GM23338 (cell line): ENCODE results near the gene RAMP3. TPM values are rescaled to one million over a fixed set of nuclear protein-coding genes. Genes with fewer than 3 reads are reported as not detected.

ENCODE experiments used
- ATAC-seq: fragments of 200-7000 bp; cut with Tn5 transposase; 3 replicates; pipeline ENCODE4 v1.9.1; 2020
- DNase-seq: peaks from one replicate; pipeline ENCODE4 v3.0.0-alpha.2; 2015; ENCODE audit warnings: low spot score
- H2AFZ ChIP-seq: fragments of 200-600 bp; sonication (generic); 2 replicates; pipeline ENCODE4 v1.8.0; 2016; ENCODE audit warnings: antibody characterized with exemption, mild to moderate bottlenecking, moderate library complexity
- H3F3A ChIP-seq: fragments of 200-600 bp; sonication (generic); replicated peaks from 2 replicates; pipeline ENCODE4 v1.8.0; 2017; ENCODE audit warnings: antibody characterized with exemption, mixed run types, low read depth
- H3K27ac ChIP-seq: fragments of 200-600 bp; sonication (generic); 2 replicates; pipeline ENCODE4 v1.6.1; 2016; ENCODE audit warnings: low read depth
- H3K27me3 ChIP-seq: fragments of 200-600 bp; sonication (generic); 2 replicates; pipeline ENCODE4 v1.8.0; 2016; ENCODE audit warnings: mild to moderate bottlenecking, mixed run types, moderate library complexity; ENCODE audit not compliant: insufficient read depth
- H3K36me3 ChIP-seq: fragments of 200-600 bp; sonication (generic); 2 replicates; pipeline ENCODE4 v1.8.0; 2016; ENCODE audit warnings: mild to moderate bottlenecking; ENCODE audit not compliant: insufficient read depth
- H3K4me1 ChIP-seq: fragments of 200-600 bp; sonication (generic); 2 replicates; pipeline ENCODE4 v1.8.0; 2016; ENCODE audit warnings: mild to moderate bottlenecking, moderate library complexity; ENCODE audit not compliant: insufficient read depth
- H3K4me2 ChIP-seq: fragments of 200-600 bp; sonication (generic); 2 replicates; pipeline ENCODE4 v1.7.1; 2017; ENCODE audit warnings: mixed run types
- H3K4me3 ChIP-seq: fragments of 200-600 bp; sonication (generic); 2 replicates; pipeline ENCODE4 v1.6.1; 2016; ENCODE audit warnings: mixed run types
- H3K79me2 ChIP-seq: fragments of 200-600 bp; sonication (generic); replicated peaks from 2 replicates; pipeline ENCODE4 v1.8.0; 2017; ENCODE audit warnings: mild to moderate bottlenecking; ENCODE audit not compliant: insufficient read depth
- H3K9me2 ChIP-seq: fragments of 200-600 bp; sonication (generic); 2 replicates; pipeline ENCODE4 v1.8.0; 2017; ENCODE audit not compliant: insufficient read depth
- H4K20me1 ChIP-seq: fragments of 200-600 bp; sonication (generic); replicated peaks from 2 replicates; pipeline ENCODE4 v1.8.0; 2017; ENCODE audit warnings: mild to moderate bottlenecking; ENCODE audit not compliant: insufficient read depth
- H3K27ac Mint-ChIP-seq: 2 replicates; pipeline ENCODE4 v1.8.0; 2020; ENCODE audit warnings: inconsistent platforms, mild to moderate bottlenecking, moderate library complexity, mixed read lengths
- H3K27me3 Mint-ChIP-seq: 3 replicates; pipeline ENCODE4 v1.8.0; 2022; ENCODE audit warnings: low read depth, mild to moderate bottlenecking, moderate library complexity, mixed read lengths, inconsistent platforms; ENCODE audit not compliant: insufficient read depth, poor library complexity
- H3K36me3 Mint-ChIP-seq: 3 replicates; pipeline ENCODE4 v1.8.0; 2021; ENCODE audit warnings: low read depth, mild to moderate bottlenecking, inconsistent platforms, moderate library complexity, mixed read lengths
- H3K4me1 Mint-ChIP-seq: 3 replicates; pipeline ENCODE4 v1.8.0; 2020; ENCODE audit warnings: mild to moderate bottlenecking, inconsistent platforms, mixed read lengths
- H3K4me3 Mint-ChIP-seq: 3 replicates; pipeline ENCODE4 v1.8.0; 2021; ENCODE audit warnings: moderate library complexity, mild to moderate bottlenecking, inconsistent platforms, mixed read lengths
- H3K9me3 Mint-ChIP-seq: 3 replicates; pipeline ENCODE4 v1.8.0; 2020; ENCODE audit warnings: moderate library complexity, mild to moderate bottlenecking, inconsistent platforms, mixed read lengths
- CREB1 ChIP-seq: fragments of 250-450 bp; sonication (Bioruptor Pico); IDR thresholded peaks from 2 replicates; pipeline ENCODE4 v1.5.0; 2020; ENCODE audit warnings: low read depth, mild to moderate bottlenecking, moderate library complexity
- CTCF ChIP-seq, 2 experiments: fragments of 200-600 bp in 1 of 2; sonication (generic) in 1 of 2; conservative IDR thresholded peaks; 2 replicates each; pipeline versions ENCODE4 v1.5.1 to v1.6.1; 2016 to 2017; ENCODE audit warnings: antibody characterized with exemption in 2 of 2, low read depth in 2 of 2, mild to moderate bottlenecking in 2 of 2, moderate library complexity in 1 of 2
- EZH2 ChIP-seq: fragments of 200-600 bp; sonication (generic); IDR thresholded peaks from one replicate; pipeline ENCODE4 v1.8.0; 2017; ENCODE audit warnings: antibody characterized with exemption, mild to moderate bottlenecking, low read depth; ENCODE audit not compliant: unreplicated experiment
- EZH2phosphoT487 ChIP-seq: fragments of 200-600 bp; sonication (generic); IDR thresholded peaks from one replicate; pipeline ENCODE4 v1.8.1; 2018; ENCODE audit warnings: antibody characterized with exemption; ENCODE audit not compliant: unreplicated experiment
- JUNB ChIP-seq: IDR thresholded peaks from one replicate; pipeline ENCODE4 v1.6.1; 2016; ENCODE audit warnings: antibody characterized with exemption; ENCODE audit not compliant: unreplicated experiment
- POLR2AphosphoS5 ChIP-seq: IDR thresholded peaks from 2 replicates; pipeline ENCODE4 v1.6.1; 2016; ENCODE audit warnings: antibody characterized with exemption, low read depth
- STAT1 ChIP-seq: IDR thresholded peaks from one replicate; pipeline ENCODE4 v1.6.1; 2016; ENCODE audit warnings: antibody characterized with exemption; ENCODE audit not compliant: unreplicated experiment
- ZNF114 ChIP-seq: fragments of 250-450 bp; sonication (Bioruptor Pico); IDR thresholded peaks from 2 replicates; pipeline ENCODE4 v1.5.0; 2020; ENCODE audit warnings: mild to moderate bottlenecking, moderate library complexity
- ZNF331 ChIP-seq: fragments of 250-450 bp; sonication (Bioruptor Pico); IDR thresholded peaks from 2 replicates; pipeline ENCODE4 v1.5.0; 2020; ENCODE audit warnings: low read depth, mild to moderate bottlenecking, moderate library complexity
- ZNF462 ChIP-seq: fragments of 250-450 bp; sonication (Bioruptor Pico); IDR thresholded peaks from 2 replicates; pipeline ENCODE4 v1.5.0; 2020; ENCODE audit warnings: mild to moderate bottlenecking, moderate library complexity
- polyA plus RNA-seq: library from polyadenylated mRNA; unstranded; fragments of >200 nt; fragmentation: Nextera tagmentation; extraction: Ambion mirVana; gene quantifications from 2 replicates; pipeline ENCODE4 v1.2.1, GENCODE V29; 2016
- total RNA-seq: library from RNA; depleted of rRNA; stranded (reverse); fragments of >200 nt; shearing (Covaris generic); gene quantifications from 2 replicates; pipeline ENCODE4 v1.2.3, GENCODE V29; 2014
- TF ChIP-seq, protein P1 (sequence below): IDR thresholded peaks from 2 replicates; pipeline ENCODE4 v1.6.1; 2016; ENCODE audit warnings: antibody characterized with exemption

Gene RAMP3
- total and polyA plus RNA-seq, 2 experiments from 2014 or later: 1.1 to 4.6 TPM

GRCh38 chr7:45212606-45213005 is 55.0 kb downstream of the RAMP3 start:
- Histone ChIP-seq H2AFZ (no peak overlapping the region), H3K27me3 (no peaks in the 10 kb centered on the region), H3K4me1 (no peaks in the 10 kb centered on the region), H3K9me2 (no peaks in the 10 kb centered on the region), H3K4me2 (no peak overlapping the region), H3K36me3 (no peaks in the 10 kb centered on the region), H3K79me2 (no peaks in the 10 kb centered on the region), H4K20me1 (no peaks in the 10 kb centered on the region), H3K4me3 (no peak overlapping the region), H3K27ac (no peak overlapping the region), H3F3A (no peaks in the 10 kb centered on the region)
- H3K4me1 Mint-ChIP-seq: peaks cover 2% of the 10 kb centered on the region; the same call in 2 of the 3 replicates
- no peak overlapping the region for H3K27ac Mint-ChIP-seq
- DNase-seq (no peak), ATAC-seq (no peak)
- peaks cover 7% of the 10 kb centered on the region for H3K27me3 Mint-ChIP-seq
- TF ChIP-seq EZH2phosphoT487: no peak
- TF ChIP-seq POLR2AphosphoS5: no peak
- no peak for TF ChIP-seq CREB1 (CRISPR knock-in tag)
- no peak for TF ChIP-seq STAT1
- no peak for TF ChIP-seq JUNB
- TF ChIP-seq, protein P1, sequence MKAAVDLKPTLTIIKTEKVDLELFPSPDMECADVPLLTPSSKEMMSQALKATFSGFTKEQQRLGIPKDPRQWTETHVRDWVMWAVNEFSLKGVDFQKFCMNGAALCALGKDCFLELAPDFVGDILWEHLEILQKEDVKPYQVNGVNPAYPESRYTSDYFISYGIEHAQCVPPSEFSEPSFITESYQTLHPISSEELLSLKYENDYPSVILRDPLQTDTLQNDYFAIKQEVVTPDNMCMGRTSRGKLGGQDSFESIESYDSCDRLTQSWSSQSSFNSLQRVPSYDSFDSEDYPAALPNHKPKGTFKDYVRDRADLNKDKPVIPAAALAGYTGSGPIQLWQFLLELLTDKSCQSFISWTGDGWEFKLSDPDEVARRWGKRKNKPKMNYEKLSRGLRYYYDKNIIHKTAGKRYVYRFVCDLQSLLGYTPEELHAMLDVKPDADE: no peak
- TF ChIP-seq ZNF331 (CRISPR knock-in tag): no peak
- no peak for TF ChIP-seq CTCF (conservative IDR thresholded peaks at IDR 0.05; ENCODE audit: low read depth in 2 of 2)
- TF ChIP-seq ZNF114 (CRISPR knock-in tag): no peak
- H3K4me3 Mint-ChIP-seq: no peak overlapping the region
- no peaks in the 10 kb centered on the region for H3K36me3 Mint-ChIP-seq
- H3K9me3 Mint-ChIP-seq: no peaks in the 10 kb centered on the region

DNA sequence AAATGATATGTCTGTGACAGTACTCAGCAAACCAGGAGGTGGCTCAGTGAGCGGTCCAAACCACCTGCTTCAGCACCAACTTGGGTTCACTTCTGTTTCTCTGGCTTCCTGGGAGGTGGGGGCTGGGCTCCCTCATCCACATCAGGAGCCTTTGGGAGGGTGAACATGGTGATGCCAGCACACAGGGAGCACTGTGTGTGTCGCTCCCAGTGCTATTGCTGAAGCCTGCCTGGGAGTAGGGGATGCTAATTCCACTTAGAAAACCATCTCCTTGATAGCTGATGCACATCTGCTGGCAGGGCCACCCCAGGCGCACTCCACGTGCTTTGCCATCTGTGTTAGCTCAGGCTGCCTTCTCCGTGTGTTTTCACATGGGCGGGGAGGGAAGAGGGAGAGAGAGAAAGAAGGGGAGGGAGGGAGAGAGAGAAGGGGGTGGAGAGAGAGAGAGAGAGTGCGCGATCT is 58.0 kb downstream of the RAMP3 start:
- ATAC-seq: no peak
- Histone ChIP-seq H3K36me3 (no peaks in the 10 kb centered on the region), H3K27ac (no peak overlapping the region), H3K4me2 (no peak overlapping the region), H3F3A (no peaks in the 10 kb centered on the region), H2AFZ (0 out of 2 replicates have a peak overlapping the region, but pooled peaks have one; percentile 32), H3K9me2 (no peaks in the 10 kb centered on the region), H3K27me3 (no peaks in the 10 kb centered on the region), H4K20me1 (no peaks in the 10 kb centered on the region), H3K4me3 (no peak overlapping the region), H3K4me1 (peaks cover 3% of the 10 kb centered on the region), H3K79me2 (no peaks in the 10 kb centered on the region)
- Mint-ChIP-seq H3K36me3 (no peaks in the 10 kb centered on the region), H3K4me1 (peaks cover 16% of the 10 kb centered on the region), H3K27me3 (peaks cover 7% of the 10 kb centered on the region), H3K27ac (no peak overlapping the region), H3K9me3 (no peaks in the 10 kb centered on the region), H3K4me3 (no peak overlapping the region)
- TF ChIP-seq POLR2AphosphoS5 (no peak), EZH2 (no peak), ZNF462 (CRISPR knock-in tag) (no peak), ZNF331 (CRISPR knock-in tag) (no peak), CTCF (conservative IDR thresholded peaks at IDR 0.05; ENCODE audit: low read depth in 2 of 2) (no peak), CREB1 (CRISPR knock-in tag) (no peak)
- DNase-seq: no peak
